WTC11 (cell line): Measurements from ENCODE around the gene RIPOR1. TPM values are rescaled to one million over a fixed set of nuclear protein-coding genes. Genes with fewer than 3 reads are reported as not detected.

Source experiments
- ATAC-seq: fragments of 200-7000 bp; cut with Tn5 transposase; 2 replicates; pipeline ENCODE4 v1.10.0; 2021; ENCODE audit warnings: mild to moderate bottlenecking, moderate library complexity
- CTCF ChIA-PET: fragments of 300-600 bp; sonication (Branson Sonifier 250); formaldehyde crosslinking; loops from one replicate; lab custom pipeline; 2021; ENCODE audit warnings: antibody characterized with exemption; lab: Charles Lee
- POLR2A ChIA-PET: fragments of 350-600 bp; sonication (Branson Sonifier 250); formaldehyde crosslinking; loops from one replicate; lab custom pipeline; 2021; ENCODE audit warnings: antibody characterized with exemption; lab: Charles Lee
- DNase-seq: peaks from one replicate; pipeline ENCODE4 v3.0.0; 2021; ENCODE audit warnings: low spot score
- H3K27ac Mint-ChIP-seq: 2 replicates; pipeline ENCODE4 v1.8.0; 2021; ENCODE audit warnings: mixed read lengths
- H3K27me3 Mint-ChIP-seq: 2 replicates; pipeline ENCODE4 v1.8.0; 2021; ENCODE audit warnings: low read depth, mild to moderate bottlenecking, moderate library complexity, mixed read lengths
- H3K36me3 Mint-ChIP-seq: 2 replicates; pipeline ENCODE4 v1.8.0; 2021; ENCODE audit warnings: mixed read lengths
- H3K4me1 Mint-ChIP-seq: 2 replicates; pipeline ENCODE4 v1.8.0; 2022; ENCODE audit warnings: mixed read lengths
- H3K4me3 Mint-ChIP-seq: 2 replicates; pipeline ENCODE4 v1.8.0; 2021; ENCODE audit warnings: mild to moderate bottlenecking, moderate library complexity, mixed read lengths
- H3K9me3 Mint-ChIP-seq: 2 replicates; pipeline ENCODE4 v1.8.0; 2021; ENCODE audit warnings: mixed read lengths
- AFF4 ChIP-seq: sonication (generic); formaldehyde crosslinking; IDR thresholded peaks from 2 replicates; pipeline ENCODE4 v1.8.1; 2023; ENCODE audit warnings: mild to moderate bottlenecking, missing genetic modification reagents, borderline replicate concordance
- AR ChIP-seq: fragments of 250-450 bp; sonication (Bioruptor Pico); IDR thresholded peaks from 2 replicates; pipeline ENCODE4 v1.9.0; 2021; ENCODE audit warnings: mild to moderate bottlenecking
- ATF1 ChIP-seq: sonication (generic); formaldehyde crosslinking; IDR thresholded peaks from 2 replicates; pipeline ENCODE4 v1.8.1; 2023; ENCODE audit warnings: mild to moderate bottlenecking, moderate library complexity, missing genetic modification reagents
- CBFB ChIP-seq: sonication (generic); formaldehyde crosslinking; IDR thresholded peaks from 2 replicates; pipeline ENCODE4 v1.8.1; 2022; ENCODE audit warnings: mild to moderate bottlenecking, low read depth, missing genetic modification reagents
- CDX4 ChIP-seq: fragments of 250-450 bp; sonication (Bioruptor Pico); IDR thresholded peaks from 2 replicates; pipeline ENCODE4 v1.9.0; 2021; ENCODE audit warnings: moderate library complexity, mild to moderate bottlenecking, inconsistent platforms, borderline replicate concordance
- CREB1 ChIP-seq: sonication (generic); formaldehyde crosslinking; IDR thresholded peaks from 2 replicates; pipeline ENCODE4 v1.8.0; 2023; ENCODE audit warnings: mild to moderate bottlenecking, missing genetic modification reagents
- CREM ChIP-seq: sonication (generic); formaldehyde crosslinking; IDR thresholded peaks from 2 replicates; pipeline ENCODE4 v1.8.1; 2022; ENCODE audit warnings: mild to moderate bottlenecking, missing genetic modification reagents, moderate library complexity
- E2F5 ChIP-seq: sonication (generic); formaldehyde crosslinking; IDR thresholded peaks from 2 replicates; pipeline ENCODE4 v1.8.1; 2022; ENCODE audit warnings: mild to moderate bottlenecking, moderate library complexity, missing genetic modification reagents
- HMGA2 ChIP-seq: fragments of 250-450 bp; sonication (Bioruptor Pico); IDR thresholded peaks from 2 replicates; pipeline ENCODE4 v1.4.0; 2021; ENCODE audit warnings: mild to moderate bottlenecking, moderate library complexity
- HMGXB4 ChIP-seq: sonication (generic); formaldehyde crosslinking; IDR thresholded peaks from 2 replicates; pipeline ENCODE4 v1.8.1; 2023; ENCODE audit warnings: mild to moderate bottlenecking, moderate library complexity, missing genetic modification reagents
- JAZF1 ChIP-seq: fragments of 250-450 bp; sonication (Bioruptor Pico); IDR thresholded peaks from 2 replicates; pipeline ENCODE4 v1.9.0; 2021; ENCODE audit warnings: moderate library complexity, mild to moderate bottlenecking, inconsistent platforms
- MXD4 ChIP-seq: fragments of 250-450 bp; sonication (Bioruptor Pico); IDR thresholded peaks from 2 replicates; pipeline ENCODE4 v1.8.0; 2021; ENCODE audit warnings: mild to moderate bottlenecking, moderate library complexity, borderline replicate concordance
- RELA ChIP-seq: sonication (generic); formaldehyde crosslinking; IDR thresholded peaks from 2 replicates; pipeline ENCODE4 v1.8.1; 2022; ENCODE audit warnings: missing genetic modification reagents, mild to moderate bottlenecking, borderline replicate concordance
- TEAD4 ChIP-seq: sonication (generic); formaldehyde crosslinking; IDR thresholded peaks from 2 replicates; pipeline ENCODE4 v1.8.0; 2022; ENCODE audit warnings: mild to moderate bottlenecking, missing genetic modification reagents
- TP53 ChIP-seq: sonication (generic); formaldehyde crosslinking; IDR thresholded peaks from 2 replicates; pipeline ENCODE4 v1.8.1; 2023; ENCODE audit warnings: mild to moderate bottlenecking, missing genetic modification reagents
- ZNF219 ChIP-seq: sonication (generic); formaldehyde crosslinking; IDR thresholded peaks from 2 replicates; pipeline ENCODE4 v1.8.0; 2023; ENCODE audit warnings: missing genetic modification reagents, mild to moderate bottlenecking, borderline replicate concordance
- ZNF232 ChIP-seq: sonication (generic); formaldehyde crosslinking; IDR thresholded peaks from 2 replicates; pipeline ENCODE4 v1.8.0; 2022; ENCODE audit warnings: mild to moderate bottlenecking, missing genetic modification reagents
- ZSCAN18 ChIP-seq: fragments of 250-450 bp; sonication (Bioruptor Pico); IDR thresholded peaks from 2 replicates; pipeline ENCODE4 v2.1.2; 2022; ENCODE audit warnings: mild to moderate bottlenecking, moderate library complexity
- total RNA-seq: library from RNA; stranded (reverse); gene quantifications from 3 replicates; pipeline ENCODE4 v1.2.3, GENCODE V29; 2021

Gene RIPOR1
- total RNA-seq, 1 experiment from 2014 or later, result 14.9 TPM

GRCh38 chr16:67548265-67549126 is 19.9 kb downstream of the RIPOR1 start:
- POLR2A ChIA-PET, result interaction anchor here (2.4 kb wide), 1 partner anchor 13 kb away, joined by 7 read pairs; no protein-coding TSS in a partner anchor
- H3K4me3 Mint-ChIP-seq, result no peak overlapping the region

GRCh38 chr16:67549240-67549639 is 20.6 kb downstream of the RIPOR1 start:
- POLR2A ChIA-PET, result no interaction called here
- CTCF ChIA-PET, result no interaction called here
- DNase-seq (no peak), ATAC-seq (no peak)
- Mint-ChIP-seq H3K36me3 (no peaks in the 10 kb centered on the region), H3K4me1 (peaks cover 7% of the 10 kb centered on the region), H3K27ac (no peak overlapping the region), H3K9me3 (no peaks in the 10 kb centered on the region), H3K4me3 (no peak overlapping the region), H3K27me3 (peaks cover 3% of the 10 kb centered on the region; the same call in 1 of the 2 replicates)
- no peak for TF ChIP-seq ATF1

More at GRCh38 chr16:67548265-67549126, 19.9 kb downstream of the RIPOR1 start:
- DNase-seq, result no peak
- no peak for TF ChIP-seq RELA
- TF ChIP-seq ZNF219 (CRISPR knock-in tag), result no peak
- no peak for TF ChIP-seq JAZF1
- no peak for TF ChIP-seq TEAD4
- no peak for TF ChIP-seq CBFB (CRISPR knock-in tag)
- TF ChIP-seq HMGXB4 (CRISPR knock-in tag), result no peak
- TF ChIP-seq CREB1 (CRISPR knock-in tag), result no peak
- no peak for TF ChIP-seq E2F5 (CRISPR knock-in tag)
- TF ChIP-seq CDX4 (CRISPR knock-in tag), result no peak
- TF ChIP-seq, all 79 proteins: peak for 0
- no peak overlapping the region; the same call in 1 of the 2 replicates for H3K27ac Mint-ChIP-seq
- peaks cover 7% of the 10 kb centered on the region for H3K4me1 Mint-ChIP-seq
- H3K36me3 Mint-ChIP-seq, result no peaks in the 10 kb centered on the region
- H3K9me3 Mint-ChIP-seq, result no peaks in the 10 kb centered on the region
- CTCF ChIA-PET, result interaction anchor here (0.5 to 6.1 kb wide), 11 partner anchors 11 to 394 kb away, joined by 3 to 197 read pairs (median 26); partner anchors contain the start of genes ACD, C16orf86, CARMIL2 and CTCF
- peaks cover 8% of the 10 kb centered on the region for H3K27me3 Mint-ChIP-seq
- no peak for ATAC-seq

GRCh38 chr16:67549936-67550335 is 21.3 kb downstream of the RIPOR1 start:
- ChIA-PET POLR2A (no interaction called here), CTCF (interaction anchor here (1.3 kb wide), 1 partner anchor 95 kb away, joined by 4 read pairs; the partner anchor contains the start of gene CARMIL2)
- H3K4me3 Mint-ChIP-seq, result no peak overlapping the region
- no peaks in the 10 kb centered on the region for H3K9me3 Mint-ChIP-seq
- DNase-seq, result no peak
- H3K4me1 Mint-ChIP-seq, result peaks cover 7% of the 10 kb centered on the region
- no peaks in the 10 kb centered on the region for H3K27me3 Mint-ChIP-seq
- no peaks in the 10 kb centered on the region for H3K36me3 Mint-ChIP-seq
- ATAC-seq, result no peak
- no peak overlapping the region for H3K27ac Mint-ChIP-seq
- no peak for TF ChIP-seq AFF4 (CRISPR knock-in tag)
- no peak for TF ChIP-seq HMGA2 (CRISPR knock-in tag)
- TF ChIP-seq AR (CRISPR knock-in tag), result no peak
- no peak for TF ChIP-seq MXD4 (CRISPR knock-in tag)
- TF ChIP-seq ZNF232, result no peak
- TF ChIP-seq TP53 (CRISPR knock-in tag), result no peak
- no peak for TF ChIP-seq CREM (CRISPR knock-in tag)
- no peak for TF ChIP-seq ZSCAN18
- TF ChIP-seq JAZF1, result no peak
